MM.1S (cell line): Measurements from ENCODE around the gene SLC5A3.

ENCODE experiments used
- DNase-seq: peaks from one replicate; pipeline ENCODE4 v3.0.0-alpha.2; 2015
- H2AFZ ChIP-seq: fragments of 300-600 bp; sonication (generic); 2 replicates; pipeline ENCODE4 v1.6.0; 2016; ENCODE audit warnings: antibody characterized with exemption, low read length
- H3F3A ChIP-seq: fragments of 300-600 bp; sonication (generic); 2 replicates; pipeline ENCODE4 v1.6.1; 2016; ENCODE audit warnings: mild to moderate bottlenecking, antibody characterized with exemption, low read length, moderate library complexity, mixed read lengths; ENCODE audit not compliant: insufficient read depth
- H3K27ac ChIP-seq: fragments of 300-600 bp; sonication (generic); 2 replicates; pipeline ENCODE4 v1.5.1; 2016; ENCODE audit warnings: mild to moderate bottlenecking, low read length
- H3K27me3 ChIP-seq: fragments of 300-600 bp; sonication (generic); replicated peaks from 2 replicates; pipeline ENCODE4 v1.6.0; 2016; ENCODE audit warnings: low read length; ENCODE audit not compliant: insufficient read depth
- H3K36me3 ChIP-seq: fragments of 300-600 bp; sonication (generic); replicated peaks from 2 replicates; pipeline ENCODE4 v1.6.1; 2016; ENCODE audit warnings: mild to moderate bottlenecking, low read length, mixed read lengths; ENCODE audit not compliant: insufficient read depth
- H3K4me1 ChIP-seq: fragments of 300-600 bp; sonication (generic); 2 replicates; pipeline ENCODE4 v1.6.1; 2016; ENCODE audit warnings: low read length, mixed read lengths
- H3K4me2 ChIP-seq: fragments of 300-600 bp; sonication (generic); 2 replicates; pipeline ENCODE4 v1.6.0; 2016; ENCODE audit warnings: low read depth, low read length
- H3K4me3 ChIP-seq: fragments of 300-600 bp; sonication (generic); 2 replicates; pipeline ENCODE4 v1.5.1; 2016; ENCODE audit warnings: low read length, mixed read lengths
- H3K79me2 ChIP-seq: fragments of 300-600 bp; sonication (generic); 2 replicates; pipeline ENCODE4 v1.6.1; 2016; ENCODE audit warnings: mixed run types, low read length, mixed read lengths
- H3K9ac ChIP-seq: fragments of 300-600 bp; sonication (generic); 2 replicates; pipeline ENCODE4 v1.6.1; 2016; ENCODE audit warnings: low read length, mixed read lengths
- H3K9me2 ChIP-seq: fragments of 300-600 bp; sonication (generic); replicated peaks from 2 replicates; pipeline ENCODE4 v1.6.1; 2016; ENCODE audit warnings: mild to moderate bottlenecking, low read length, mixed read lengths; ENCODE audit not compliant: insufficient read depth
- H3K9me3 ChIP-seq: fragments of 300-600 bp; sonication (generic); replicated peaks from 2 replicates; pipeline ENCODE4 v1.6.1; 2016; ENCODE audit warnings: mild to moderate bottlenecking, low read length, mixed read lengths; ENCODE audit not compliant: insufficient read depth
- H4K20me1 ChIP-seq: fragments of 300-600 bp; sonication (generic); 2 replicates; pipeline ENCODE4 v1.6.1; 2016; ENCODE audit warnings: mild to moderate bottlenecking, low read length, moderate library complexity, mixed read lengths; ENCODE audit not compliant: insufficient read depth
- CTCF ChIP-seq: fragments of 300-600 bp; sonication (generic); IDR thresholded peaks from 2 replicates; pipeline ENCODE4 v1.5.1; 2016; ENCODE audit warnings: antibody characterized with exemption, low read length, mixed read lengths
- EZH2 ChIP-seq: fragments of 300-600 bp; sonication (generic); optimal IDR thresholded peaks from 2 replicates; pipeline ENCODE3; 2017; ENCODE audit warnings: low read depth, mild to moderate bottlenecking, antibody characterized with exemption, low read length, mixed read lengths
- EZH2phosphoT487 ChIP-seq: fragments of 300-600 bp; sonication (generic); IDR thresholded peaks from 2 replicates; pipeline ENCODE4 v1.6.1; 2018; ENCODE audit warnings: antibody characterized with exemption, low read length

SLC5A3 gene

DNA sequence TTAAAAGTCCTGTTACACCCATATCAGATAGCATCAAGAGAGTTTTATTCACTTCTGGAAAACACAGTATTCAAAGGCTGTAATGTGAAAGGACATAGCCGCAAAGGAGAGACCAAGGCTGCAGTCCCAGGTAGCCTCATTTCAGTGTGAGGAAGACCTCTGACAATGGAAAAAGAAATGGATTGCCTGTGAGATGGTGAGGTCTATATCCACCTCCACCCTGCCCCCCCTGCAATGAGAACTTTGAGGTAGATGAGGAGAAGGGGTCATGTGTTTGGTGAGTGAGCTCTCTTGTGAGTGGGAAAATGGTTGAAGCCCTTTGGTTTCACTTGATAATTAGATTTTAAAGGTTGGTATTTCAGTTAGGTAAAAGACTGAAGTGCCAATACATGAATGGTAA is 3.5 kb downstream of the SLC5A3 start:
- no peak overlapping the region for H3K4me2 ChIP-seq
- peaks cover 6% of the 10 kb centered on the region for H3K4me1 ChIP-seq

DNA sequence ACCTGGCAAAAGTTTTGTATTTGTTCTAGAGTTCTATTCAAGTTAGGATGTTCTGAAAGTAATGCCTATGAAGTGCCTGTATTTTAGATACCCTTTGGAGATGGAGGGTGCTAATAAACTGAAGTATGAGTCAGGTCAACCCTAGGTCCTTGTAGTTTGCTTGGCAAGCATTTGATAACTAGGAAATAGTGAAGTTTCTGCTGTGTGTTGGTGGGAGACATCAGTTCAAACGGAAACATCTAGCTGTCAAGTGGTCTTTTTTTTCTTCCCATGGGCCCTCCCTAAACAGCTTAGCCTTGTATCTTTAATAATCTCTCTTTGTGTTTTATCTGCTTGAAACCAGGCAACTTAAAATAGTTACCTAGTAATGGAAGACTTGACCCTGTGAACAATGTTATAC is 4.5 kb downstream of the SLC5A3 start:
- no peaks in the 10 kb centered on the region; the same call in 1 of the 2 replicates for H4K20me1 ChIP-seq

More for the DNA sequence above, 3.5 kb downstream of the SLC5A3 start:
- H3K9ac ChIP-seq = no peak overlapping the region
- no peak for DNase-seq
- H3F3A ChIP-seq = peaks cover 7% of the 10 kb centered on the region; the same call in 1 of the 2 replicates
- no peaks in the 10 kb centered on the region for H3K36me3 ChIP-seq
- no peak overlapping the region for H3K27ac ChIP-seq
- H2AFZ ChIP-seq = no peak overlapping the region
- no peaks in the 10 kb centered on the region for H3K9me3 ChIP-seq
- no peaks in the 10 kb centered on the region for H3K27me3 ChIP-seq
- TF ChIP-seq CTCF (no peak), EZH2phosphoT487 (no peak), EZH2 (no peak)
- no peaks in the 10 kb centered on the region for H3K9me2 ChIP-seq
- no peak overlapping the region for H3K4me3 ChIP-seq
- H4K20me1 ChIP-seq = no peaks in the 10 kb centered on the region; the same call in 1 of the 2 replicates
- peaks cover 46% of the 10 kb centered on the region for H3K79me2 ChIP-seq

DNA sequence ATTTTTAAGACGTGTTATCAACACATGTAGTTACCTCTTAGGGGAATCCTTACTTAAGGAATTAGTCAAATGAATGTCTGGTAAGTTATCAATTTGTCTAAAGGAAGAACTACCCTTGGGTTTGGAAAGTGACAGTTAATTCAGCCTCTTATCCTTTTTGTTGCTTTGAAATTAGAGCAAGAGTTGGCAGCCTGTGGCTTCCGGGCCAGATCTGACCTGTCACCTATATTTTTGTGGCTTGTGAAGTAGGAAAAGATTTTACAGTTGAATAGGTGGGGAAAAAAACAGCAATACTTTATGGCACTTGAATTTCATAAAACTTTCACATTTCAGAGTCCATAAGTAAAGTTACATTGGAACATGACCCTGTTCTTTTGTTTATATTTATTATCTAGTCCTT is 5.5 kb downstream of the SLC5A3 start:
- Histone ChIP-seq H2AFZ (no peak overlapping the region), H3K27ac (no peak overlapping the region), H3K9me3 (no peaks in the 10 kb centered on the region), H3K4me3 (no peak overlapping the region), H3K79me2 (peaks cover 57% of the 10 kb centered on the region), H4K20me1 (no peaks in the 10 kb centered on the region; the same call in 1 of the 2 replicates), H3K9ac (no peak overlapping the region), H3K4me1 (peaks cover 21% of the 10 kb centered on the region), H3K36me3 (no peaks in the 10 kb centered on the region), H3K4me2 (no peak overlapping the region), H3K9me2 (no peaks in the 10 kb centered on the region), H3F3A (no peaks in the 10 kb centered on the region), H3K27me3 (no peaks in the 10 kb centered on the region)
- DNase-seq = no peak
- TF ChIP-seq EZH2phosphoT487 (no peak), EZH2 (no peak), CTCF (no peak)

More for the DNA sequence above, 4.5 kb downstream of the SLC5A3 start:
- no peak for TF ChIP-seq EZH2phosphoT487
- TF ChIP-seq EZH2 = no peak
- no peak for TF ChIP-seq CTCF
- Histone ChIP-seq H2AFZ (no peak overlapping the region), H3K4me1 (peaks cover 17% of the 10 kb centered on the region), H3K27ac (no peak overlapping the region), H3K9ac (no peak overlapping the region), H3K79me2 (peaks cover 46% of the 10 kb centered on the region), H3K36me3 (no peaks in the 10 kb centered on the region), H3K27me3 (no peaks in the 10 kb centered on the region), H3K9me2 (no peaks in the 10 kb centered on the region), H3F3A (no peaks in the 10 kb centered on the region), H3K4me3 (no peak overlapping the region), H3K9me3 (no peaks in the 10 kb centered on the region), H3K4me2 (no peak overlapping the region)
- no peak for DNase-seq
